Dedifferentiated amniotic fluid mesenchymal stem cell (primary cell): ENCODE measurements around the gene TREML2.
"Not testable (repeated sequence)": the region's sequence is repeated elsewhere in the genome, so short reads cannot be mapped to it uniquely, and the experiment has no call there.

ENCODE experiments used
- DNase-seq: peaks from one replicate; pipeline ENCODE4 v3.0.0-alpha.2; 2016; ENCODE audit errors: extremely low spot score

Gene TREML2

DNA sequence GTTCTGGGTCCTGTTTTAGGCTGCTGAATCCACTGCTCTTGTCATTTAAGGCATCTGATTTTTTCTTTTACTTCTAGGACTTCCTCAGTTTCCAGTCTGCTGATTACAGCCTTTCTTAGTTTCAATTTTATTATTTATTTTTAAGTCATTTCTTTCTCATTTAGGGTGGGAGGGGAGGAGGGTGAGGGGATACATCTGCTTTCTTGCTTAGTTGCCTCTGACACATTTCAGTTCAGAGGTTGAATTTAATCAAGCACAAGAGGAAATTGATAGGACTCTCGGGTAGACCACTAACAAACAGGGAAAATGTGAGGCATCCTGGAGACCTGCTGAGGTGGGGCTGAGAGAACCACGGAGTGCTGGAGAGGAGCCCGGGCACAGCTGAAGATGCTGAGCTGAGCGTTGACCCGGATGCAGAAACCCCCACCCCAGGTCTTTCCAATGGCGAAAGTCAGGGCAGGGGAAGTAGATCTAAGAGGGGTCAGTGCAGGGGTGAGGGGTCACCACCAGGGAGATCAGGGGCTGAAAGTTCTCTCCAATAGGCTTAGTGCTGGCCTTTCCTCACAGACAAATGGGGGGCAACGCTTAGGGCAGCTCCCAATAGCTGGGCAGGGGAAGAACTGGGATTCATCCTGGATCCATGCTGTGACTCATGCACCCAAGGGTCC is 7.6 kb upstream of the TREML2 start:
- no peak for DNase-seq

DNA sequence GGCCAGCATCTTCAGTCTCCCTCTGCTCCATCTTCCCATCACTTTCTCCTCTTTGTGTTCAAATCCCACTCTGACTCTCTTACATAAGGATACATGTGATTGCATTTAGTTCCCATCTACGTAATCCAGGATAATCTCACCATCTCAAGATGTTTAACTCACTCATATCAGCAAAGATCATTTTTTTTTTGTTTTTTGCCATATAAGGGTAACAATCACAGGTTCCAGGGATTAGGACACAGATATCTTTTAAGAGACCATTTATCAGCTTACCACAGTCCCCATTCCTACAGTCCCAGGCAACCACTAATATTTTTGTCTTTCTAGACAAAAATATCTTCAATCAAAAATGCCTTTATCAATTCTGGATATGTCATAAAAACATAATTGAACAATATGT is 3.2 kb upstream of the TREML2 start:
- no peak for DNase-seq

DNA sequence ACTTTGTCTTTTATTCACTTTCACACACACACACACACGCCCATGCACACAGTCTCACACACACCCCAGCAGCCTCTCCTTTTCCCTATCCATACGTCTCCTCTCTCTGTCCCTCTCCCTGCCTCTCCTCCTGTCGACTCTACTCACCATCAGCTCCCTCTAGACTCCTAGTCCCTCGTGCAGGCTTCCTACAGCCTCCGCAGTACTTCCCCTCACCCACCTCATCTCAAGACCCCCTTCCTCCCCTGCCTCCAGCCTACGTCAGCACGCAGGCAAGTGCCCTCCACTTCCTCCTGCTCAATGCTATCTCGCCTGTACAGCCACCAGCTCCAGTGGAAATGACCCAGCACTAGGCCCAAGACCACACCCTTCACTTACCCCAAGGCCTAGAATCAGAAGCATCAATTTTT is 820 bp upstream of the TREML2 start:
- no peak for DNase-seq

DNA sequence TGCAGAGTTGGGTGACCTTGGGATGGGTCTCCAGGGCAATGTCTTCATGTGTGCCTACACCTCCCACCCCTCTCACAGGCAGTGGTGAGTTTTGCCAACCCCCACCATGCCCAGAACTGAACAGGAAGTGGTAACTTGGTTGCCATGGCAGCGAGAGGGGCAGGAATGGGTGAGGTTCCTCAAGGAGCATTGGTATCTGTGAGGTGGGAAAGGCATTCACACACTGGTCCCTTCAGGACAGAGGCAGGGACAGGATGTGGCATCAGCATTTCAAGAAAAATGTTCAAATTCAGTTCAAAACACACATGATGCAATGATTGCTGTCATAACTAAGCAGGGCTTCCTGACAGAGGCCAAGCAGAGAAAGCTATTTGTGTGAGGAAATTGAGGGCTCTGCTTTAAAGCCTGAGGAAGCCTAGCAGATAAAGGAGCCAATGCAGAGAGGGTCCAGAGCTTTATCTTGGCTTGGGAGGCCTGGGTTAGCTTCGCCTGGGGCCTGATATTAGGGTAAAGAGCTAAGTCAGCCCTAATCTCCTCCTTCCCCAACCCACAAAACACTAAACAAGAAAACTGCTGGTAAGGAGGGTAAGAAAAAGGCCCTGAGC is 551 bp downstream of the TREML2 start:
- no peak for DNase-seq

DNA sequence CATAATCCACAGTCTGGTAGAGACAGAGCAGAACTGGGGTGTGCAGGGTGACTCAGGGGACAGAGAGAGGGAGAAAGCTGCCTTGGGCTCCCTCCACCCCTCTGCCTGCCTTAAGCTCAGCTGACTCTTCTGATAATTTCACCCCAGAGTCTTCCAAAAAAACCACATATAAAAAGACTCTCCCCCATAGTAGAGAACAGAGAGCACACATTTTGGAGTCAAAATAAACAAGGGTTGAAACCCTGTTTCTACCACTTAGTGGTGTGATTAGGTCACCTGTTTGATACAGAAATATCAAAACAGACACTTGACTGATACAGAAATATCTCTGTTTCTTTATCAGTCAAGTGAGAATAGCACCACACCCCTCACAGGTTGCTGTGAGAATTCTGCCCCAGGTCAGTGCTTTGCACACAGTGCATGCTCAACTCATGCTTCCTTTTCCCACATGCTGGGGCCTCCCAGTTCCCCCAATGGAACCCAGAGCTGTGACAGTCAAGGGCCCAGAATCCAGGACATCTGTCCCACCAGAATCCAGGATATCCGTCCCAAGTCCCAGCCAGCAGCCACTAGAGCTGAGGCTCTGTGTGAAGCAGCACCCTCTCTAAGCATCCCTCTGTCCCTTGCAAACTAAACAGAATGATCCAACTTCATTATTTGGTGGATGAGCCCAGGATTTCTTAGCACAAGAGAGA is 1.2 kb downstream of the TREML2 start:
- no peak for DNase-seq

DNA sequence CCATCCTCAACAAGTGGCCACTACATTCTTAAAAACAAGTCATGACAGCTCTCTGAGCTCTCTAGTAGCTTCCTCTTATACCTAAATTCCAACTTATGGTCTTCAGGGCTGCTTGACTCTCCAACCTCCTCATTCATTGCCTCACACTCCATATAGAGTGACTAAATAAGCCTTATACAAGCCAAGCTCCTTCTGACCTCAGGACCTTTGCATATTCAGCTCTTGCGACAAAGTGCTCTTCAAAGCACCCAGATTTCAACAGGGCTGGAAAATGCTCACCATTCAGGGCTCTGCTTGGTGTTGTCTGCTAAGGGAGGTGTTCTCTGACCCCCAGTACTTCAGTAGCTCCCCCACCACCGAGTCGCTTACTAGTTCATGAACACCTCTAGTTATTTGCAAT is 3.7 kb downstream of the TREML2 start:
- no peak for DNase-seq

DNA sequence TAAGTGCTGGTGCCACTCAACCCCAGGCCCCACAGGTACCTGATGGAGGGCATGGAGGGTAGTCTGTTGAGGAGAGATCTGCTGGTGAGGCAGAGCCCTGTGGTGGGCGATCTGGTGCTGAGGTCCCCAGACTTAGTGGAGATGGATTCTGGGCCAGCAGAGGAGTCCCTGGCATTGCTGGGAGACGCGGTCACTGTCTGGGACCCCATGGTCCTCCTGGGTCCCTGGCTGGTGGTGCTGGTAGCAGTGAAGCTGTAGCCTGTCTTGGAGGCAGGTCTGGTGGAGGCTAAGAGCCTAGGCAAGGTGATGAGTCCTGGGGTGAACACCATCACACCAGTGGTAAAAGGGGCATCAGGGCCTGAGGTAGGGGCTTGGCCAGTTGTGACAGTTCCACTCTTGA is 6.6 kb downstream of the TREML2 start:
- DNase-seq, result no peak

DNA sequence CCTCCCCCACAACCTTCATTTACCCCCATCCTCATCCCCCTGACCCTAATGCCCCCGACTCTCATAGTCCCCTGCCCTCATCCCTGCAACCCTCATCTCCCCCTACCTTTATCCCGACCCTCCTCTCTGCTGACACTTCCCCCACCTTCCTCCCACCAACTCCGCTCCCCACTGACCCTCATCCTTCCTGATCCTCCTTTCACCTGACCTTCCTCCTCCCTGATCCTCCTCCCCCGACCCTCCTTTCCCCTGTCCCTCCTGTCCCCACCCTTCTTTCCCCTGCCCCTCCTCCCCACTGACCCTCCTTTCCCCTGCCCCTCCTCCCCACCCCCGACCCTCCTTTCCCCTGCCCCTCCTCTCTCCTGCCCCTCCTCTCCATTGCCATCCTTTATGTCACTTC is 7.1 kb downstream of the TREML2 start:
- DNase-seq, result no peak

DNA sequence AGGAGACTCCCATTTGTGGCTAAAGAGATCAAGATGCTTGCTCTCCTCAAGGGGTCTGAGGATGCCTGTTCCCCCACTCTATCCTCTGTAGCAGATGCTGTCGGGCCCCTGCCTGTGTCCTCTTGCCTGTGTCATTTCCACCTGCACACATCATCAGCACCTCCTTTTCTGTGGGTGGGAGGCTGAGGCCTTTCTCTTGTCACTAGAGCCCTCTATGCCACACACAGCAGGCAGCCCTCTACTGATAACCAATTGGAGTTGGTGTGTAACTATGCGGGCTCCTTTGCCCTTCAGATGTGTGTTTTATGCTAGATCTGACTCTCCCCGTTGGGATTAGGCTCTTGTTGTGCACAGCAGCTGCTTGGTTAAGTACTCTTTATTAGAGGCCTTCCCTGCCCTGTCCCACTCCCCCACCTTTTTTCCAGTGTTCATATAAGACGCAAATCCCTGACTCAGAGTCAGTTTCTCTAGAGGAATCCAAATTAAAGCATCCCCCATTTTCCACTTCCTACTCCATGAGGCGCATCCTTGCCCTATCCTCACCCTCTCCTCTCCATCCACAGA is 7.7 kb downstream of the TREML2 start:
- no peak for DNase-seq

DNA sequence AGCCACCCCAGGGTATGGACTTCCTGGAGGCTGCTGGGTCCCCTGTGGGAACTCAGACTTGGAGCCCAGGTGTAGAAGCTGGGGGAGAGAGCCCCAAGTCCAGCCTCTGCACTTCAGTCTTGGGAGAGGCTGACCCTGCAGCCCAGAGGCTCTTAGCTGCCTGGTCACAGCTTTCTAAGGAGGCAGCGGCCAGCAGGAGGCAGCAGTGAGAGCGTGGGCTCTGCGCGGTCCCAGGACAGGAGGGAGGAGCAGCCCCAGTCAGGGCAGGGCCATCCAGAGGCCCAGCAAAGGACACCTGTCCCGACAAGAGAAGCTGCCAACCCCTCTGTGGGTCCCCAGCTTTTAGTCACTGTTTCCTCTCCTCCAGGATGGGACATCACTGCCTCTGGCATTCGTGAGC is 9.4 kb downstream of the TREML2 start:
- no peak for DNase-seq

DNA sequence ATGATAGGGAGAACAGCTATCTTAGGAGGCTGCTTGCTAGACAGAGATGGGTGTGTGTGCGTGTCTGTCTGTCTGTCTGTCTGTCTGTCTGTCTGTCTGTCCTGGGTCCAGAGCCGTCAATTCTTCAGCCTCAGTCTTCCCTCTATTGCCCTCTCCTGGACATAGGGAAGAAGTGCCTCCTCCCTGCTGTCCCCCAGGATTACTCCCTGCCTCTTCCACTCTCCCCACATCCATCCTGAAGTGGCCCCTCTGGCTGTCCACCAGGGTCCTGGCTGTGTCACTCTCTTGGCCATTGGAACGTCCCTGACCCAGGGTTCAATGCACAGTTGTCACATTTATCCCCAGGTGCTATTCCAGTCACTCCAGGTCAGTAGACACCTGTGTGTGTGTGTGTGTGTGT is 10.2 kb downstream of the TREML2 start:
- DNase-seq, result no peak

DNA sequence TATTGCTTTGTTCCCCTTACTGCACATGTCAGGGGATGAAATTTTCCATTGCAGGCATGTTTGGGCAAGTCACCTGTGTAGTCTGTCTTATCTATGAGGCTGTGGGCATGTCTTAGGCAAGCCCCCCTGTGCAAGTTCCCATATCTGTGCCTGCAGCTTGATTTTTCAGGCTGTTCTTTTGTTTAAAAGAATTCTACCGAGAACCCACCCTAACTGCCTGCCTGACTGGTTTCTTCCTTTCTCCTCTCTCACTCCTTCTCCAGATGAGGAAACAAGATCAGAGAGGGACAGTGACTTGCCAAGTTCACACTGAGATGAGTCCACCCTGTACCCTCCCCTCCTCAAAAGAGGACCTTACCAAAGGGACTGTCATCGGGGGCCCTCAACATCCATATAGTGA is 11.0 kb downstream of the TREML2 start:
- DNase-seq, result no peak

DNA sequence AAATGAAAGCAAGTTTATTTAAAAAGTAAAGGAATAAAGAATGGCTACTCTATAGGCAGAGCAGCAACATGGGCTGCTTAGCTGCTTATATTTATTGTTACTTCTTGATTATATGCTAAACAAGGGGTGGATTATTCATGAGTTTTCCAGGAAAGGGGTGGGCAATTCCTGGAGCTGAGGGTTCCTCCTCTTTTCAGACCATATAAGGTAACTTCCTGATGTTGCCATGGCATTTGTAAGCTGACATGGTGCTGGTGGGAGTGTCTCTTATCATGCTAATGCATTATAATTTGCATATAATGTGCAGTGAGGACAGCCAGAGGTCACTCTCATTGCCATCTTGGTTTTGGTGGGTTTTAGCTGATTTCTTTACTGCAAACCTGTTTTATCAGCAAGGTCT is 11.9 kb downstream of the TREML2 start:
- not testable (repeated sequence) for DNase-seq

DNA sequence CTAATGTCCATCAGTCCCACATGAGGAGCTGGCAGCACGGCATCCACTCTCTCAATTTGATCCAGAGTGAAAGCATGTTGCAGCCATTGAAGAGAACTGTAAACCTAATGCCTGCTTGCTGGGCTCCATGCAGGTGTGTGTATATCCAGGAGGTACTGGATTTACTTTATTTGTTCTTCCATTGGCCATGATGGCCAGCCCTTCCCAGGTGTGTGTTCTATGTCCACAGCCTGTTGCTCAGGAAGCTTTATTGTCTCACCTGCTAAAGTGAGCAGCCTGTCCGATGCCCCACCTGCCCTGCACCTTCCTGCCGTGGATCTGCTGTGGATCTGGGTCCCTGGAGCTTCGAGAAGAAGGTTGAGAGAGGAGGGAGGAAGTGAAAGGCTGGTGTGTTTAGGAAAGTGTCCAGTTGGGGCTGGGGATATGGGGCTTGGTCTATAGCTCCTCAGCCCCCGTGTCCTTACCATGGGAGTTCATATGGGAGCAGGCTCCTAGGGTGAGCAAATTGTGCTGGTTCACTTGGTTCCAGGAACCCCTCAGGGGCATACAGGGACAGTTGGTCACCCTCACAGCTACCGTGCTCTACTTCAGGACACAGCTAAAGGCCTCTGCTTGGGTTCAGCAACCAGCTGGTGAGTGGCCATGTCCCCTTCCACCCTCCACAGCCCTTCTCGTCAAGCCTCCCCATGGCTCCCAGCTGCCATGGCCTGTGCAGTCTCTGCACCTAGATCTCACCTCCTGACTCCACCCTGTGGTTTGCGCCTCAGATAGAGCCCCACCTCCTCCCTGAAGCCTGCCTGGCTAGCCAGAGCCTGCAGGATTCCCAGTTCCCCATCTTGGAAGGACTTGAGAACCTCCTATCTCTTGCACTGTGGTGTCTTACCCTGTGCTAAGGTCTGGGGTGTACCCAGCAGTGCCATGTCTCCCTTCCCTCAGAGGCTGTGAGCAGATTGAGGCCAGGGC is 12.7 kb downstream of the TREML2 start:
- no peak for DNase-seq

DNA sequence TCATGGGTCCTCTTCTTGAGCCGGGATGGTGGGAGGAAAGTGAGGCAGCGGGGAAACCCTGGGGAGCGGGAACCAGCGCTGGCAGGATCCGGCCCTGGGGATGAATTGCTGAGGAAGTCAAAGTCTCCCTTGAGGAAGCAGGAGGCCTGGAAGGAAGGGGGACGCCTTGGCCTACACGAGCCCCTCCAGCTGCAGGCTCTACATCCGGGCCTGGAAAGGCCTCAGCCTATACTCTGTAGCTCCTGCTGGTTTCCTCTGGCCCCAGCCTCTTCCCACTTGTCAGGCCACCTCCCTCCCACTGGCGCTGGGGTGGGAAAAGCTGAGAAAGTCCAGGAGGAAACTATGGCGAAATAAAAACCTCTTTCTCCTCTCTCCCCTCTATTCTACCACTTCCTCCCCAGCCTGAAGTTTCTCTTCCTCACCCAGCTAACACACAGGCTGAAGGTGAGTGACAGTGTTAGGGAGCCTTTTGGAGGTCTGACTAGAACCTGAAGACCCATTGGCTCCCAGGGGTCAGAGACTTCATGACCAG is 14.9 kb downstream of the TREML2 start:
- no peak for DNase-seq

DNA sequence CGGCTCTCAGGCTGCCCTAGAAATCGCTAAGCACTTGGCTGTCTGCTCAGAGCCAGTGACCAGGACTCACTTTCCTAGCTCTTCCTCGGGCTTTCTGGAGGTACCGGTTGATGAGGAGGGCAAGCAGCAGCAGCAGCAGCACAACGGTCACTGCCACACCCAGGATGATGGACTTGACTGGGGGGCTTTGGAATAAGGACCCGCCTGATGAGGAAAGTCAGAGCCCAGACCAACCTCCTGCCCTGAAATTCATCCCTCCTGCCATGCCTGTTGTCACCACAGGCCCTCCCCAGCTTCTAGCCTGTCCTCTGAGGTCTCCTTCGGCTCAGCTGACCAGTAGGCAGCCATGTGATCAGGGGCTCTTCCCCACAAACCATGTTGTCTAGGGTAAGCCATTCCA is 16.2 kb downstream of the TREML2 start:
- DNase-seq, result no peak

DNA sequence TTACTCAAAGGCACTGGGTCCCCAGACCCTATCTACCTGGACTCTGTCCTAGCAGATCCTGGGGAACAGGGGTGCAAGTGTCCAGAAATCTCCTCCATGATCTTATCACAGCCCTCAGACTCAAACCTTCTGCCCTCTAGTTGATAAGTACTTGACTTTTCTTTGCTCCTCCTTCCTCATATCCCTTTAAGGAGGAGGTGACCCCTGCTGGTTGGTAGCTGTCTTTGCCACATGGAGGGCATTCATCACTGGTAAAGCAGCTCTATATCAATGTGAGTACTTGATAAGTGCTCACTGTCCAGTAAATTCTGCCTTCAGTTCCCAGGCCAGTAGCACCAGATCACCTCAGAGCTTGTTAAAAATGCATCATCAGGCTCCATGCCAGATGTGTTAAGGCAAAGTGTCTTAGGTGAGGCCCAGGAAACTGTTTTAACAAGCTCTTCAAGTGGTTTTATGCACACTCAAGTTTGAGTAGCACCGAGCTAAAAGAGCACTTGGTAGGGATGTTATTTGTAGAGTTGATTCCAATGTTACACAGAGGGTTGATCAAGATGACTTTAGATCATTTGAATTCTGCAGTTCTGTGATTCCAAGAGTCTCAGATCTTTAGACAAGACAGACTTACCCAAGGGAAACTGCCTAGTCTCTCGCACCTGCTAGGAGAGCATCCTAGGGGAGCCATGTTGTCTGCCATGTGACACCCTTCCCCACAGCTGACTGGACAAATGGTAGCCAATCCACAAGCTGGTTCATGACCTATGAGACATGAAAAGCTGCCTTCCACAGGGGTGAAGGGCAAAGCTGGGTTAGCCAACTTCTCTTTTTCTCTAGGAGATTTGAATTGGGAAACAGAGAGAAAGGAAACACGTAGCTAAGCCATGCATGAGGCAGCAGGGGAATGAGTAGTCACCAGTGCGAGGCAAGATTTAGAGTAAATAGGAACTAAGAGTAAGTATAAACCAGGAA is 18.6 kb downstream of the TREML2 start:
- no peak for DNase-seq

DNA sequence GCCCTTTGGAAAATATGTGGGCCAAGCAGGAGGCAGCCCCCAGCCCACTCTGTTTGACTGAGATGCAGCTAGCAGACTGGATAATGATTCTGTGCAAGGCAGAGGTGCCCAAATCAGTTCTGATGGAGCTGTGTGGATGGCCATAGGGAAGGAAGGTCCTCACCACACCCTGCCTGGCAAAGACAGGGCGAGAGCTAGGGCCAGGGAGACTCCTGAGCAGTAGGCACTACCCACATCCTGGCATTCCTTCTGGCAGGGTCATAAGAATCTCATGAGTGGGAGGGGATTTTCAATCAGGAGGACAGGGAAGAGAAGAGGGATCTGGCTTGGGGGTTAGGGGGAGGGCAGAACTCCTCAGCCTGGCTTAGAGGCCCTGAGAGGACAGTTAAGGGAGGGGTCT is 19.4 kb downstream of the TREML2 start:
- no peak for DNase-seq

DNA sequence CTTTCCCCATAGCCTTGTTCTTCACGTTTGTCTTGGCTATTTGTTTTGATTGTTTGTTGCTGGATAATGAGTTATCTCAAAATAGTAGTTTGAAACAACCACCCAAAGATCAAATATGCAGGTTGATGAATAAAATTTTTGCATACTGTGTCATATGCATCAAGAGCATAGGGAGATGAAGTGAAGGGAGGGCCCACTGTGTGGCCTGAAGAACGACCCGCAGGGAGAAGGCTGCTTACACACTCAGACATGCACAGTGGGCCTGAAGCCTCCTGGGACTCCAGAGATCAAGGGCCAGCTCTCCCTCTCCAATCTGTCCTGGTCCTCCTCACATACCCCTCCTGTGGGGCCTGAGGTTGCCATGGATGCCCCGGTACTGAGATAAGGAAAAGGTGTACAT is 21.8 kb downstream of the TREML2 start:
- no peak for DNase-seq

DNA sequence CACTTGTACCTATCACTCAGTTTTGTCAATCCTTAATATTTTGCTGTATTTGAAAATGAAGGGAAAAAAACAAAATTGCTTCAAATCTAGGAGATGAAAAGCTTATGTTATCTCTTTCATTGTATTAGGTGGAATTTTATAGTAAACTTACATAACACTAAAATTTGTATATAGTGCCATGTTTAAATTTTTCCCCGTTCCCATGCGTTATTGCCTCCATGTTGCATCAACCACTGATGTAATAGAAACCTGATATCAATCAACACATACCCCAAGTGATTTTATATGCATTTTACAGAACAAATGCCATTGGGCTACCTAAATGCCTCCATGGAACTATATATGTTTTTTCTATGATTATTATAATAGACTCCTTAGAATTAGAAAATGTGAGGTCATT is 23.3 kb downstream of the TREML2 start:
- no peak for DNase-seq
